Midbrain (tissue), 1 donor: ENCODE data around the gene SLC5A1.

Experiments
- DNase-seq: peaks from one replicate; lab custom pipeline; 2025; lab: John Stamatoyannopoulos, UW

Gene SLC5A1

DNA sequence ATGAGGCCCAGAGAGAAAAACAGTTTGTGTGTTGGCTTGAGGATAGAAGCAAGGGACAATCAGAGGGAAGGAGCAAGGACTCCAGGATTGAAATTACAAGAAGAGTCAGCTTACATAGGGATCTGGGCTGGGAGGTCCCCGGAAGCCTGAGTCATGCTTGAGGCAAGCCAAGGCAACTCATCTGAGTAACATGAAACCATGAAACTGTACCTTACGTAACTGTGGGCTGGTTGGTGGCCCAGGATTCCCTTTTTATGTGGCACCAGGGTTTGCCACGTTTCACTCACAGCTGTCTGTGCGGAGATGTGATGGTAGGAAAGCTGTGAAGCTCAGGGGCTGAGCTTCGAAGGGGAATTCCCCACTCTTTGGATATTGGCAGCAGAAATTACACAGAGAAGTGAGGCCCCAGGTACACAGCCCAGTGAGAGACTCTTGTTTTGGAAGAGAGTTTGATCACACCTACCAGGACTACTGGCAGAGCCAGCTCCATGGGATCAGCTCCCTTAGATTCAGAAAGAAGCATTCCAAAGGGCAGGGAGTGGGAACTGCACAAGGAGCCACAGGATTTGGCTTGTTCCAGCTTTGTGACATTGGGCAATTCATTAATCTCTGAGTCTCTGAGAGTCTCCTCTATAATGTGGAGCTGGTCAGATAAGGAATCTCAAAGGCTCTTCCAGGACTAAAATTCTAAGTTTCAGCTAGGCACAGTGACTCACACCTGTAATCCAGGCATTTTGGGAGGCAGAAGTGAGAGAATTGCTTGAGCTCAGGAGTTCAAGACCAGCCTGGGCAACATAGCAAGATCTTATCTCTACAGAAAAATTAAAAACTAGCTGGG is 7.8 kb downstream of the SLC5A1 start:
- no peak for DNase-seq

DNA sequence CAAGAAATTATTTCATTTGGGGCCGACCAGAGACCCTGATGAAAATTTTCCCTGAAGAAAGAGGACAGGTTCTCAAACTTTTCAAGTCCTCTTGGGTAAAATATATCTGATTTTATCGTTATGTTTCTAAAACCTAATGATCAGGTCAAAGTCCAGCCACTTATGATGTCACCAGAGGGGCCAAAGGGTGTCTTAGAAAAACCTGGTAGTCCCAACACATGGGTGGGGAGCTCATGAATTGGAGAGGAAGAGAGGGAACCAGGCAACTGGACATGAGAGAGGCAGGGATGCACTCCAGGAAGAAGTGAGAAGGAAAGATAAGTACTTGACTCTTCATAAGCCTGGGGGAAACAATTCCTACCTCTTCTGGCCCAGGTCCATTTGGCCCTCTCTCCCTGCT is 9.2 kb downstream of the SLC5A1 start:
- no peak for DNase-seq

DNA sequence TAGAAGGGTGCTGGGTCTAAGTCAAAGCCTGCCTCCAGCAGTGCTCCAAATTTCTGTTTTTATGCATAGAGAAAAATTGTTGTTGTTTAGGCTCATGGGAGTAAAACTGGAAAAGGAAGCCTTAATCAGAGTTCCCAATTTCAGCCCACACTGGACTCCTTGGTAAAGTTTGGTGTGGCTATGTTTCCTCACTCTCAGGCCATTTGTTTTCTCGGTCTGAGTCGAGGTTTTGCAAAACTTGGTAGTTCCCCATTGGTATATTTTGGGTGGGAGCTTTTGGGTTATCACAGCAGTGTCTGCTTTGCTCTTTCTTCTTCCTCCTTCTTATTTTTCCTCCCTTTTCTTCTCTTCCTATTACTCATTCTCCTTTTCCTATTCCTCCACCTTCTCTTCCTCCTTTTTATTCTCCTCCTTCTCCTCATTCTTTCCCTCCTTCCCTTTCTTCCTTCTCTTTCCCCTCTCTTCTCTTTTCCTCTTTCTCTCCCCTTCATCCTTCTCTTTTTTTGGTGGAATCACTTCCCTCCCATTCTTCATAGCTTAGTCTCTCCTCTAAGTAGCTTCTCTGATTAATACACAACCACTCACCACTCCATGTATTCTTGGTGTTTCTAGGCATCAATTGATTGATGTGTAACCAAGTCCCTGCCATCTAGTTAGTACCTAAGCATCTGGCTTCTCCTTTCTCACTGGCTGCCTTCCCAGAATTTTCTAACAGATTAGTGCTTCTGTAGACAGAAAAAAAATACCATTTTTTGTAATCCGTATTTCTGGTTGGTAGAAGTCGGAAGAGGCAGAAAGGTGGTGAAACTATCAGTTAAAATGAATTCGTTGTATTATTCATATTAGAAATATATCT is 10.1 kb downstream of the SLC5A1 start:
- DNase-seq: no peak

DNA sequence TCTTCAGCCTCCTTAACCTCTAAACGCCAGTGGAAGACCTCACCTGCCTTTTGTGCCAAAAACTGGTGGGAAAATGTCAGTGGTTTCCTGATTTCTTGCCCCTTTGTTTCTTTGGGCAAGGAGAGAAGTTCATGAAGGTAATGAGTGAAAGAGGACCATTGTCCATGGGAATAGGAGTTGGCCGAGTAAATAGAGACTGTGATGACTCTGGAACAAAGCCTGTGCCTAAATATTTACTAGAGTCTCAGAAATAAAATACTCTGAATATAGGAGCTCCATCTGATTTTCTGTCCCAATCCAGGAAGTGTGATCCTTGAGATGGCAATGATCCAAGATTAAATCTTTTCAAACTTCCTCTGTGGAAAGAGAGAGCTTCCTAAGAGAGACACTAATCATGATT is 12.0 kb downstream of the SLC5A1 start:
- DNase-seq: no peak

DNA sequence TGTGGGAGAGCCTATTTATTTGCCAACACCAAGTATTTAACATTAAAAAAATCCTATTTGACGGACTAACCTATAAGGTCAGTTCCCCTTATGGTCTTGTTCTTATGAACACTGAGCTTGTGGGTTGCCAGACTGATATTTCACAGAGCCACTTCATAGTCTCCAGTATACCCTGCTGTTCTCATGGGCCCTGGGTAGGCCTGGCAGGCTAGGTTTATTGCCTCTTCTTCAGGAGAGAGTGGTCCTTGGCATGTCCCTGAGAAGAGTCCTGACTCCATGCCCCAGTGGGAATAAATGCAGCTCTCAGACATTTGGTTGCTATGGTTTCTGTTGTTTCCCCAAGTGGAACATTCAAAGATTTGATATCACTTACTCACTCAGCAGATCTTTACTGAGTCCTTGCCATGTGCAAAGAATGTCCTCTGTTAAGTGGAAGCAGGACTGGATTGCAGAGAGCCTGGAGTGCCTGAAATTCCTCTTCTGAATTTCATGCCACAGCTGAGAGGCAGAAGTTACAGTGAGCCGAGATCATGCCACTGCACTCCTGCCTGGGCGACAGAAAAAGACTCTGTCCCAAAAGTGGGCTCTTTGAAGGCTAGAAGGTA is 15.7 kb downstream of the SLC5A1 start:
- no peak for DNase-seq

DNA sequence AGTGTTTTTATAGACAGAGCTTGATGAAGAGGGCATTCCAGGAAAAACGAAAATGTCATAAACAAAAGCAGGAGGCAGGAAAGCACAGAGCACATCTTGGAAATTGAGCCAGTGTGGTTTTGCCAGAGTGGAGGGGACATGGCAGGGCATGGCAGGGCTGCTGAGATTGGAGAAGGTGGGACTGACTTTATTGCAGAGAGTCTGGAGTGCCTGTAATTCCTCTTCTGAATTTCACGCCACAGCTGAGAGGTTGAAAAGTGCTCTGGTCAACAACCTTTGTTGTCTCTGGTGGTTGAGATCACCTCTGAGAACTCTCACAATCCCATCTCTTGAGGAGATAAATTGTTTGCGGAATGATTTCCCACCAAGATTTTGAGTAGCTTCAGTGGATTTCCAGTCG is 16.4 kb downstream of the SLC5A1 start:
- DNase-seq: no peak

DNA sequence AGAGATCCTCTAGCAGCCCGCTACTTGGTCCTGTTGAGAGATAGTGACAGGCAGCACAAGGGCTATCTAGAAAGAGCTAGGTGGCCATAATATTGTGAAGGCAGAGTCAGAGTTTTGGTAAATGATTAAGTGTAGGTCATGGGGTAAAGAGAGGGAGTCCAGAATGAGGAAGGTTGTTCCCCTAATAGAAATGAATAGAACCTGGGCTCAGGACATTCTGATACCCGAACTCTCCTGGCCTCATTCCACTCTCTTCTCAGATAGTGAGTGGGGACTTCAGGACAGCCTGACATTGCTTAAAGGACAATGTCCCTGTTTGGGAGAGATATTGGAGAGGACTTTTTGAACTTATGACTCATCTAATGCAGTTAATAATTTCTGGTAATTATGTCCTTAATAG is 20.6 kb downstream of the SLC5A1 start:
- DNase-seq: no peak

DNA sequence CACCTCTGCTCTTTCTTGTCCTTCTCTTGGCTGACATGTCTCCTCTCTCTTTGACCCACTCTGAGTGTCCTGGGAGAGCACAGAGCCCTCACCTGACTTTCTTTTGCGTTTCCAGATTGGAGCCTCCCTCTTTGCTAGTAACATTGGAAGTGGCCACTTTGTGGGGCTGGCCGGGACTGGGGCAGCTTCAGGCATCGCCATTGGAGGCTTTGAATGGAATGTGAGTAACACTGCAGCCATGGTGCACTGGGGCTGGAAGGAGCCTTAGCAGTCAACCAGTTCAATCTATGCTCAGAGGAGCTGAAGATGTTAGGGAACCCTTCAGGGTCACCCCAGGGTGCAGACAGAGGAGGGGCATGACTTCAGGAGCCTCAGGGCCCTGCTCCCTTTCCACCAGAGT is 23.8 kb downstream of the SLC5A1 start:
- no peak for DNase-seq

DNA sequence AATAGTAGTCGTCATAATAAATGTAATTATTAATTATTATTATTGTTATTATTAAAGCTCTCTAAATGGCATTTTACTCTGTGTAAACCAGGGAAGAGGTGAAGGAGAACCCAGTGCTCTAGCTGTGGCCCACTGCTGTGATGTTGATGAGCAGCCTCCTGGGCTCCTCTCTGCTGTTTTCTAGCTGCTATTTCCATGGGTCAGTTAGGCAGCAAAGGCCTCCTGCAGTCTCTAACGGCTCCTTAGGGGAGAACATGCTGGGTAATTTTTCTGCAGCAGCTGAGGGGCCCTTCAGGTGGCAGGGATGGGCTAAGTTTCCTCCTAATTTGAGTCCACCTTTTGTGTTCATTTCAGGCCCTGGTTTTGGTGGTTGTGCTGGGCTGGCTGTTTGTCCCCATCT is 24.6 kb downstream of the SLC5A1 start:
- no peak for DNase-seq

DNA sequence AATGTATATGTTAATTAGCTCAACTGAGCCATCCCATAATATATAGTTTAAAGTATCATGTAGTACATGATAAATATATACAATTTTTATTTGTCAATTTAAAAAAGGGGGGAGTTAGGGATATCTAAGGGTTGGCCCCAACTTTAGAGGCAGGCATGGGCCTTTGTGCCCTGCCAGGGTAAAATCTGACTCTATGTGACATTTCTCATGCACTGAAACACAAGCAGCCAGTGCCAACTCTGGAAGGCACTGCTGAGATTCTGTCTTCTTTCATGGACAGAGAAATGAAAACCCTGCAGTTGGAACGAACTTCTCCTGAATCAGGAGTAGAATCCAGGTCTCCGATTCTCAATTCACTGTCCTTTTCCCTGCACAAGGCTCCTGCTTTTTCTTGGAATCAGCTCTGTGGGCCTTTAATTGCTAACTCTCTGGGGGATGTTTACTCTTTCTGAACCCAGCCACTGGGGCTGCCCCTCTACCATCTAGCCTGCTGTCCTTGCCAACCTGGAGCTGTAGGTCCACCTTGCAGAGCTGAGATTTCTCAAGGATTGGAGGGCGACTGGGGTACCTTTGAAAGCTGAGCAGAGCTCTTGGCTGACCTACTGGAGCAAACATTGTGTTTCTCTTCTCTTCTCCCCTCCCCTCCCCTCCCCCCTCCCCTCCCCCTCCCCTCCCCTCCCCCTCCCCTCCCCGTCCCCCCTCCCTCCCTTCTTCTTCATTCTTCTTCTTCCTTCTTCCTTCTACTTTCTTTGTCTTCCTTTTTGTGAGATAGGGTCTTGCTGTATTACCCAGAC is 26.7 kb downstream of the SLC5A1 start:
- DNase-seq: no peak

DNA sequence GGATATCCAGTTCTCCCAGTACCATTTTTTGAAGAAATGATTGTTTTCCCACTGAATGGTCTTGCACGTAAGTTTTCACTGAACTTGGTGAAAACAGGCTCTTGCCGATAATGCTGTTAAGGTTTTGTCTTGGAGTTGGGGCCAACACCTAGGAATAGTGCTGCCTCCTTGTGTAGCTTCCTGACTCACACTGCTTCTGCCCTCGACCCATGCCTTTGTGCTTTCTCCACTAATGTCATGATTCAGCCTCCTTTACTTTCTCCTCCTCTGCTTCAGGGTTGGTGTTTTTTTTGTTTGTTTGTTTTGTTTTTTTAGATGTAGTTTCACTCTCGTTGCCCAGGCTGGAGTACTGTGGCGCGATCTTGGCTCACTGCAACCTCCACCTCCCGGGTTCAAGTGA is 30.2 kb downstream of the SLC5A1 start:
- DNase-seq: no peak

DNA sequence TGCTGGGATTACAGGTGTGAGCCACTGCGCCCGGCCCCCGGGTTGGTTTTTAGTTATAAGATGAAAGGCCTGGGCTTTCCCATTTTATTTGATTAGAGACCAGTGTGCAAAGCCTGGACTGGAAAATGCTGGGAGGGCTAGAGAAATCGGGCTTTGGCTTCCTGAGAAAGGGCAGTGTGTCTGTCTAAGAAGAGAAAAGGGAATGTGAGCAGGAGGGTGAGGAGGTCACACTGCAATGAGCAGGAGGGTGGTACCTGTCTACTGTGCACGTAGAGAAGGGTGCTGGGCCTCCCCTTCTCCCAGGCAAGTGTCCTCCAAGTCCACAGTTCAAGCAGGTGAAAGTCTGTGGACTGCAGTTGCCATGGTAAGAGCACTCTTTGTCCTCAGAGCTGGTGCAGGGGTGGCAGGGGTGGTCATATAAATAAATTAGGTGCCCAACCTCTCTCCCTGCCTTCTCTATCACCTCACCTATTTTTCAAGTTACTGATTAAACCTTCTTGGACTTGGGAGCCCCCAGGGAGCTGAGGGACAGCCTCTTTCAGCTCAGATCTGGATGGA is 30.8 kb downstream of the SLC5A1 start:
- DNase-seq: no peak

DNA sequence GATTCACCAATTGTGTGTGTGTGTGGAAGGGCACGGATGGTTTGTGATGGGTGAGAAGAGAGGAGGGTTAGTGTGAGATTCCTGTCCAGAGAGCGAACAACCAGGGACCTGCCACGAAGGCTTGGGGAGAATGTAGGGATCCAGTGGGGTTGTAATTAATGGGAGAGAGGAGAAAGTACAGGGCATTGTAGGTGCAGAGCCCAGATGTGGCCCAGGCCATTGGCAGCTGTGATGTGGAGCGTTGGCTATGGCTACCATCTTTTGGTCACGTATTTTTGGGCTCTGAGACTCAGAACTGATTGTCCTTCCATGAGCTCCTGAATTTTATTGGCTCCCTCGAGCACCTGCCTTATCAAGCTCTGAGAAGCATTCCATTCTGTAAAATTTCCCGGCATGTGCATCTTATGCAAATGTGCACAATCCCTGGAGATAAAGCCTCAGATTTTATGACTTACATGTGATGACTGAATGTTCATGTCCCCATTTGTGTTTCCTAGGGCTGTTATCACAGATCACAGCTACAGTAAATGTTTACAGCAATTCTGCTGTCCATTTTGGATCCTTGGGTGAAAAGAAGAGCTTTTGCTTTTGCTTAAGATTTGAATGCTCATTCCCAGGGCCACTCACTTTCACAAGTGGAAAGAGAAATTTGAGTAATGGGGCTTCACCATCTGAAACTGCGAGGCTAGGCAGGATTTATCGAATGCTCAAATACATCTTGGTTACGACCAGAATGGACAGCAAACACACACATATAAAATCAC is 33.1 kb downstream of the SLC5A1 start:
- DNase-seq: no peak

DNA sequence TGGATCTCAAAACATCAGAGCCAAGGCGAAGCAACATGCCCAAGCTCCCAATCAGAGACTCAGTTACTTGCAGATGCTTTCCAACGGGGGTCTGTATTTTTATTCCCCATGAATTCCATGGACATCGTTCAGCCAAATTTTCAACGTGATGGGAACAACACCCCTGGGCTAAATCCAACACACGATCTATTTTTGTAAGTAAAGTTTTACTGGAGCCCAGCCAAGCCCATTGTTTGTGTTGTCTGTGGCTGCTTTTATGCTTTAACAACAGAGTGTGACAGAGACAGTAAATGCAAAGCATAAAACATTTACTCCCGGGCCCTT is 33.7 kb downstream of the SLC5A1 start:
- no peak for DNase-seq

DNA sequence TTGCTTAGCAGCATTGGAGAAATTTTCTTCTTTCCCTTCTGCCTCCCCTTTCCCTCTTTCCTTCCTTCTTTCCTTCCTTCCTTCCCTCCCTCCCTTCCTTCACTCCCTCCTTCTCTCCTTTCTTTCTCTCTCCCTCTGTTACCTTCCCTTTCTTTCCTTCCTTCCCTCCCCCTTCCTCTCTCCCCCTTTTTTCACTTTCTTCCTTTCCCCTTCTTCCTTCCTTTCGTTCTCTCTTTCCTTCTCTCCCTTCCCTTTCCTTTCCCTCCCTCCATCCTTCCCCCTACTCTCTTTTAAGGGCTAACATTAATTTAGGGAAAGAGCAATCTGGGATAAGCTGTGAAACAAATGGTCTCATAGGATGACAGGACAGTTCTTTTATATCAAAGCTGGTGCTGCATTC is 34.1 kb downstream of the SLC5A1 start:
- DNase-seq: no peak

DNA sequence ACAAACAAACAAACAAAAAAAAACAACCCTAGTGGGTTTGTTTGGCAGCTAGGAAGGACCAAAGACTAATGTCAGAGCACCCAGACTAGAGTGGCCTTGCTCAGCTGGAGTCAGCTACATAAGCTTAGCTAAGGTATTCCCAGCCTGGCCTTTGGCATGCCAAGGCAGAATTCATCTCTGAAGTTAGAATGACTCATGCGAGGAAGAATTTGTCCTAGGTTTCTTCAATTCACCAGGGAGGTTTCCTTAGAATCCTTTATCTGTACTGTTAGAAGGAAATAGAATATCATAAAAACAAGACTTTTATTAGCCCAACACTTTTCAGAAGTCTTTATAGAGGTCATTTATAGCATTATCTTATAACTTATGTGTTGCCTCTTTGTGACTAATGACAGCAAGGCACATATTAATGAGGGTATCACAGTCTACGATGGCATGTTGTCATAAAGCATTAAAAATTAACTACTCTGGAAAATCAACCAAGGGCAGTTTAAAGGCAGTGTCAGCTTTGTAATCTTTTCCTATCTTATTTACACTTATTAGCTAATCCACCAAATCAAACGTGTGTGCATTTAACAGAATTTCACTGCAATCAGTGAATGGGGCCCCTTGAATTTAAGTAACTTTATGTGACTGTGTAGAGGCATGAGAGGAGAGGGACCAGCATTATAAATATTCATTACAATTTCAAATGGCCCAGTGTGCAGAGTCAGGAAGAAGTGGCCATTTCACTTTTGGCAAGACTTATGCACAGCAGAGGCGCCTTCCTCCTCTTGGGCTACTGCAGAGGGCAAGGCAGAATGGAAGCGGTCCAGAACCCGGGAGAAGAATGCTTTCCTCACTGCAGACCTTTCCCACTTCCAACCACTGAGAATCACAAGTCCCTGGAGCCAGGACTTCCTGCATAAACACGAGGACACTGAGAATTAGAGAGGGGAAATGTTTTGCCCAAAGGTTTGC is 36.3 kb downstream of the SLC5A1 start:
- DNase-seq: no peak

DNA sequence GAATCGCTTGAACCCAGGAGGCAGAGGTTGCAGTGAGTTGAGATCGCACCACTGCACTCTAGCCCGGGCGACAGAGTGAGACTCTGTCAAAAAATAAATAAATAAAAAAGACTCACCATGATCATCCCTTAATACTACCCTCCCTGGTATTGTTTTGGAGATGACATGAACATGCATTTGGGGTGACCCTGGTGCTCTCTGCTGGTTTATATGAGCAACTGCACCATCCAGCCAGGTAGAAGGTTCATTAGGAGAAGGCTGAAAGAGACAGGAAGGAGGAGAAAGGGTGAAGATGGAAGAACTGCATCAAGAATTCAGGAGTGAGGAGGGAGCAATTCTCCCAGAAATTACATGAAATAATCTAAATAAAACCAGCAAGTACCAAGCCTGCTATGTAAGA is 37.8 kb downstream of the SLC5A1 start:
- DNase-seq: no peak

DNA sequence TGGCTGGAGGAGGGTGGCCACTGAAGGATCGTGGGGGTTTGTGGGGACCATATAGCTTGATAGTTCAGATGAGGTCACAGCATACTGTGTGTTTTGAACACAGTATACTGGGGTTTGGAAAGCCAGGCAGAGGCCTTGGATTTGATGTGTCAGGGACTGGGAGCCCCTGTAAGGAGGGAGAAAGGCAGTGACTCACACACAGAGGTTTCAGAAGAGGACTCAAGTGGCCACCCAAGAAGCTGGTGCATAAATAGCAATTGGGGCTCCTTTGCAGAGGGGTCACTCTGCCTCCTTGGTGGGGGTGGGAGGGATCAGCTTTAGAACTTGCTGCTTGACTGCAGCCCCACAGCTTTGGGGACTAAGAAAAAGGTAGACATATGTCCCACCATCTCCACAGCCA is 39.3 kb downstream of the SLC5A1 start:
- no peak for DNase-seq

DNA sequence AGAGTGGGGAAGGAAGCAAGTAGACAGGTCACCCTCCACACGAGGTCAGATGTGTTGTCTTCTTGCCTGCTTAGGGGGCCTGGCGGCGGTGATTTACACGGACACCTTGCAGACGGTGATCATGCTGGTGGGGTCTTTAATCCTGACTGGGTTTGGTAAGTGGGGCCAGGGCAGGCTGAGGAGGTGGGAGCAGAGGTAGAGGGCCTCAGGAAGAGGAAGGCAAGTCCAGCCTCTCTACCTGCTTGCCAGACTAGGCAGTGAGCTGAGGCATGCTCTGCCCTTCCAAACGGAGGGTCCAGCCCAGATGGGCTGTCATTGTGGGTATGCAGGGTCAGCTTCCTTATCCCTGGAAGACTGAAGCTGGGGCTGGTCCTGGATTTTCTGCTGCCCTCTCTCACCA is 39.9 kb downstream of the SLC5A1 start:
- no peak for DNase-seq

DNA sequence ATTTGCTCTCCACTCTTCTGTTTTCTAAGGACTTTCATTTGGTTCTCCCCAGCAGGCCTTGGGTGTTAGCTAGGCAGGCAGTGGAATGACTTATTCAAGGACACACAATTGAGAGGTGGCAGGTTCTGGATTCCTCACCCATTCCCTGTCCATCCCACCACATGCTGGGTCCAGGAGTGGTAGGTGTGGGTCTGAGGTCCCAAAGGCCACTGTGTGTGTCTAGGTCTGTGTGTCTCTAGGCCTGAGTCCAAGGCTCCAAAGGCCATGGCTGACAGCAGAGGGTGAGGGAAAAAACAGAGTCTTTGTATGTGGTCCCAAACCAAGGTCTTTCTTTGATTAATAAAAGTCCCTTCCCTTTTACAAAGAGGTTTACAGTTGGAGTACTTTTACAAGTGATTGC is 40.8 kb downstream of the SLC5A1 start:
- DNase-seq: no peak
